Measurements from ENCODE around the gene ACYP2.

Gene ACYP2

DNA sequence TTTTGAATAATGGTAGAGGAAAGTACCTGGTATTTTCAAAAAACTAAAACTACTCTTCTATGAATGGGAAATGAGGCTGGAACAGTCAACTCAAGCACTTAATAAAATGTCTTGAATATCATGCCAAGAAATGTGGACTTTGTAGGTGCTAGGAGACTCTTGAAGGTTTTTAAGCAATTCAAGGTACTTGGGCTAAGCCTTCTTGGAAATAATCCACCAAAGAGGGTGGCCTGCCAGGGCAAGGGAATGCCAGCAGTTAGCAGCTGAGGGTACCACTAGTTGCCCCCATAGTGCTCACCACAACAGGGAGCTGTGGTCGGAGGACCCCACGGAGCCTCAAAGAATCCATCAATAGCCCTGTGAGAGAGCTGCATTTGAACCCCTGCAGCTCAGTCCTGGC, 14.6 kb upstream of the ACYP2 start:
- TF ChIP-seq CTCF (IDR thresholded peaks at IDR 0.05; ENCODE audit: low read depth, low read length) (no peak), POLR2A (IDR thresholded peaks at IDR 0.05; ENCODE audit: extremely low read depth, insufficient read length) (no peak), MYC (IDR thresholded peaks at IDR 0.05; ENCODE audit: low read depth, low read length) (no peak)
- TF ChIP-seq, protein P1, sequence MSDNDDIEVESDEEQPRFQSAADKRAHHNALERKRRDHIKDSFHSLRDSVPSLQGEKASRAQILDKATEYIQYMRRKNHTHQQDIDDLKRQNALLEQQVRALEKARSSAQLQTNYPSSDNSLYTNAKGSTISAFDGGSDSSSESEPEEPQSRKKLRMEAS (IDR thresholded peaks at IDR 0.05; ENCODE audit: low read depth, low read length), result no peak
- H3K4me3 ChIP-seq (ENCODE audit: low read depth, low read length), result no peak overlapping the region
- no peak for DNase-seq (ENCODE audit: low read depth)

- H3K4me3 ChIP-seq (ENCODE audit: low read depth, low read length), result no peak overlapping the region
- DNase-seq (ENCODE audit: low read depth), result peak; percentile 79
- no peak for TF ChIP-seq POLR2A (IDR thresholded peaks at IDR 0.05; ENCODE audit: extremely low read depth, insufficient read length)
Observed at GRCh38 chr2:54103454-54104314, 11.7 kb upstream of the ACYP2 start.

GRCh38 chr2:54106631-54107454, 8.6 kb upstream of the ACYP2 start:
- DNase-seq (ENCODE audit: low read depth), result peak; percentile 72
- TF ChIP-seq MYC (IDR thresholded peaks at IDR 0.05; ENCODE audit: low read depth, low read length), result no peak
- TF ChIP-seq CTCF (IDR thresholded peaks at IDR 0.05; ENCODE audit: low read depth, low read length), result peak; percentile 70
- H3K4me3 ChIP-seq (ENCODE audit: low read depth, low read length), result no peak overlapping the region

DNA sequence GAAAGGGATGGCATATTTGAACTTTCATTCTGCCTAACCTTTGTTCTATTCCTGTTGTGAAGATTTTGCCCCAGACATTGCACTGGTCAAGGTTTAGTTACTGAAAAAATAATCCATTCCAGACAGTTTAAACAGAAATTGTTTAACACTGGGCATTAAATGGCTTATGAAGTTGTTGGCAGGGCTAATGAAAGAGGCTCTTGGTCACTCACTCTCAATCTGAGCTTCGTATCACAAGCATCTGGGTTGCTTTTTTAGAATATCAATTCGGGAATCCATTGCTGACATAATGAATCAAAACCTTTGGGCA, 8.0 kb upstream of the ACYP2 start:
- no peak for DNase-seq (ENCODE audit: low read depth)
- TF ChIP-seq CTCF (IDR thresholded peaks at IDR 0.05; ENCODE audit: low read depth, low read length) (no peak), MYC (IDR thresholded peaks at IDR 0.05; ENCODE audit: low read depth, low read length) (no peak), POLR2A (IDR thresholded peaks at IDR 0.05; ENCODE audit: extremely low read depth, insufficient read length) (no peak)
- TF ChIP-seq, protein P1 (IDR thresholded peaks at IDR 0.05; ENCODE audit: low read depth, low read length), result no peak
- no peak overlapping the region for H3K4me3 ChIP-seq (ENCODE audit: low read depth, low read length)

GRCh38 chr2:54107903-54108615, 7.4 kb upstream of the ACYP2 start:
- TF ChIP-seq, protein P1 (IDR thresholded peaks at IDR 0.05; ENCODE audit: low read depth, low read length), result no peak
- no peak for TF ChIP-seq POLR2A (IDR thresholded peaks at IDR 0.05; ENCODE audit: extremely low read depth, insufficient read length)
- TF ChIP-seq MYC (IDR thresholded peaks at IDR 0.05; ENCODE audit: low read depth, low read length), result no peak
- TF ChIP-seq CTCF (IDR thresholded peaks at IDR 0.05; ENCODE audit: low read depth, low read length), result no peak
- no peak overlapping the region for H3K4me3 ChIP-seq (ENCODE audit: low read depth, low read length)
- no peak for DNase-seq (ENCODE audit: low read depth)

DNA sequence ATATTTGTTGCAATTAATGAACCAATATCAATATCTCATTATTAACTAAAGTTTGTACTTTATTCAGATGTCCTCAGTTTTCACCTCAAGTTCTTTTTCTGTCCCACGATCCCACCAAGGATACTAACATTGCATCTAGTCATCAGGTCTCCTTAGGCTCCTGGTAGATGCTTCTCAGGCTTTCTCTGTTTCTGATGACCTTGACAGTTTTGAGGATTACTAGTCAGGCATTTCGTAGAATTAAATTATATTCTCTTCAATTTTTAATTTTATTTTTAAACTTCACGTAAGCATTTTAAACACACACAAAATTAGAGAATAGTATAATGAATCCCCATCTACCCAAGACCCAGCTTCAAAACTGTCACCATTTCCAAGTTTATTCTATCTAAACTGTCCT, 5.6 kb upstream of the ACYP2 start:
- no peak overlapping the region for H3K4me3 ChIP-seq (ENCODE audit: low read depth, low read length)
- DNase-seq (ENCODE audit: low read depth), result no peak
- TF ChIP-seq CTCF (IDR thresholded peaks at IDR 0.05; ENCODE audit: low read depth, low read length), result no peak
- no peak for TF ChIP-seq POLR2A (IDR thresholded peaks at IDR 0.05; ENCODE audit: extremely low read depth, insufficient read length)
- TF ChIP-seq MYC (IDR thresholded peaks at IDR 0.05; ENCODE audit: low read depth, low read length), result no peak
- TF ChIP-seq, protein P1 (IDR thresholded peaks at IDR 0.05; ENCODE audit: low read depth, low read length), result no peak

DNA sequence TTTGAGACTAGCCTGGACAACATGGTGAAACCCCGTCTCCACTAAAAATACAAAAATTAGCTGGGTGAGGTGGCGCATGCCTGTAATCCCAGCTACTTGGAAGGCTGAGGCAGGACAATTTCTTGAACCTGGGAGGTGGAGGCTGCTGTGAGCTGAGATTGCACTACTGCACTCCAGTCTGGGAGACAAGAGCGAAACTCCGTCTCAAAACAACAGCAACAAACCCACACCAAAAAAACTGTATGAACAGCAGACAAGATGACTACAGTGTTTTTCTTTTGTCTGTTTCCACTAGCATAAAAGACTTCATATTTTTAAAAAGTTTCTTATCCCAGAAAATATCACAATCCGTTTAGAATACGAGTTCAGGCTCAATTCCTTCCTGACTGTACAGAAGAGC, 936 bp upstream of the ACYP2 start:
- peak; percentile 11 for DNase-seq (ENCODE audit: low read depth)
- H3K4me3 ChIP-seq (ENCODE audit: low read depth, low read length), result peak overlapping the region; percentile 84

Measured in NB4 (cell line).